Muscle layer of colon (tissue), 2 donors: ENCODE results near the gene WDR6.

Experiments used
- H3K27ac ChIP-seq: one replicate; pipeline ENCODE4 v1.7.0; 2013; ENCODE audit warnings: low read depth, mild to moderate bottlenecking, low read length, moderate library complexity
- H3K27me3 ChIP-seq, 2 donors: one replicate each; pipeline ENCODE4 v1.7.0; 2013; ENCODE audit warnings: low read length in 2 of 2, mild to moderate bottlenecking in 2 of 2; ENCODE audit not compliant: insufficient read depth in 2 of 2, control insufficient read depth in 1 of 2
- H3K36me3 ChIP-seq: one replicate; pipeline ENCODE4 v1.7.0; 2013; ENCODE audit warnings: mild to moderate bottlenecking, low read length; ENCODE audit not compliant: insufficient read depth
- H3K4me1 ChIP-seq: one replicate; pipeline ENCODE4 v1.7.0; 2013; ENCODE audit warnings: mild to moderate bottlenecking, low read length; ENCODE audit not compliant: insufficient read depth
- H3K4me3 ChIP-seq, 2 donors: one replicate each; pipeline ENCODE4 v1.7.0; 2013; ENCODE audit warnings: low read length in 2 of 2, low read depth in 1 of 2, mild to moderate bottlenecking in 1 of 2, moderate library complexity in 1 of 2
- H3K9ac ChIP-seq: one replicate; pipeline ENCODE4 v1.7.0; 2013; ENCODE audit warnings: low read length
- H3K9me3 ChIP-seq: one replicate; pipeline ENCODE4 v1.7.0; 2013; ENCODE audit warnings: mild to moderate bottlenecking, low read length
- donor health status: abdominal sarcoma.
- donor health status: Adenocarcinoma of cecum.

The WDR6 gene

DNA sequence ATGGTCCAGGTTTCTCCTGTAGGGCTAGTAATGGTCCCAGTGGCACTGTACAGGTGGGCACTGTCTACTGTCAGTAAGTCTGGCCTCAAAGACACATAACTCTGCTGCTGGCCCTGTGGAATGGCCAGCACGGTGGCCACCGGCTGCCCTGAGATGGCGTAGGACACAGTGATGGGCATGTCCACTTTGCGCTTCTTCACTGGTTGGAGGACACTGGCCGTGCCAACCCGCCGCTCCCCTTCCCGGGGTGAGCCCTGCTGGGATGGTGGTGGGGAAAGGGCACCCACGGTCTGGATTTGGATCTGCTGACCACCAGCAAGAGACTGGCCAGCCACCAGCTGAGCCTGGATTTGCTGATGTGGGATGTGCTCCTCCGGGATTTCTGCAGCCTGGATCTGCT, 50.1 kb downstream of the WDR6 start:
- no peak overlapping the region for H3K27ac ChIP-seq
- H3K4me3 ChIP-seq = no peak overlapping the region
- H3K9me3 ChIP-seq = no peaks in the 10 kb centered on the region
- peaks cover 32% of the 10 kb centered on the region for H3K36me3 ChIP-seq
- no peak overlapping the region for H3K9ac ChIP-seq
- H3K27me3 ChIP-seq = no peaks in the 10 kb centered on the region
- H3K4me1 ChIP-seq = no peaks in the 10 kb centered on the region

DNA sequence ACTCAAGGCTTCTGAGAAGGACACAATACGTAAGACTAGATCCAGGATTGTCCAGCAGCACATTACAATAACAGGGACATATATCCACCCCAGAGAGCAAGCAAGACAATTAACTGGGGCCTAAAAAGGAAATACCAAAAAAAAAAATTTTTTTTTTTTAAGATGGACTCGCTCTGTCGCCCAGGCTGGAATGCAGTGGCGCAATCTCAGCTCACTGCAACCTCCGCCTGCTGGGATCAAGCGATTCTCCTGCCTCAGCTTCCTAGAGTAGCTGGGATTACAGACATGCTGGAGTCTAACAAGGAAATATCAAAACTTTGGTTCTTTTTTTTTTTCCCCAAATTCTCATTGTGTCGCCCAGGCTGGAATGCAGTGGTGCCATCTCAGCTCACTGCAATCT, 50.8 kb downstream of the WDR6 start:
- H3K27ac ChIP-seq = no peak overlapping the region
- H3K9me3 ChIP-seq = no peaks in the 10 kb centered on the region
- H3K27me3 ChIP-seq = no peaks in the 10 kb centered on the region
- peaks cover 32% of the 10 kb centered on the region for H3K36me3 ChIP-seq
- no peak overlapping the region for H3K9ac ChIP-seq
- no peaks in the 10 kb centered on the region for H3K4me1 ChIP-seq
- no peak overlapping the region for H3K4me3 ChIP-seq
